Natural killer cell (primary cell): ENCODE measurements around the gene ACADSB. TPM values are rescaled to one million over a fixed set of nuclear protein-coding genes. Genes with fewer than 3 reads are reported as not detected.

Experiments used
- ATAC-seq, 3 donors: fragments of 150-1000 bp in 2 of 3; fragments of 200-7000 bp in 1 of 3; cut with Tn5 transposase; 1 replicate in 1 of 3; 2 replicates in 2 of 3; pipeline ENCODE4 v1.10.0; 2021; ENCODE audit warnings: mild to moderate bottlenecking in 2 of 3, moderate library complexity in 2 of 3
- DNase-seq, 2 donors: peaks; one replicate each; pipeline versions ENCODE4 v3.0.0 to v3.0.0-alpha.2; 2013 to 2021; ENCODE audit warnings: mixed read lengths in 1 of 2
- H3K27ac ChIP-seq: one replicate; pipeline ENCODE4 v1.5.1; 2013; ENCODE audit warnings: mild to moderate bottlenecking, low read length
- H3K27me3 ChIP-seq: one replicate; pipeline ENCODE4 v1.6.1; 2013; ENCODE audit warnings: low read length; ENCODE audit not compliant: control insufficient read depth, insufficient read depth
- H3K36me3 ChIP-seq: one replicate; pipeline ENCODE4 v1.6.1; 2013; ENCODE audit warnings: low read length; ENCODE audit not compliant: control insufficient read depth, insufficient read depth
- H3K4me1 ChIP-seq: one replicate; pipeline ENCODE4 v1.6.1; 2013; ENCODE audit warnings: low read length; ENCODE audit not compliant: control insufficient read depth, insufficient read depth
- H3K4me3 ChIP-seq: one replicate; pipeline ENCODE4 v1.5.1; 2013; ENCODE audit warnings: low read length
- H3K9me3 ChIP-seq: one replicate; pipeline ENCODE4 v1.6.1; 2013; ENCODE audit warnings: low read length; ENCODE audit not compliant: control insufficient read depth, insufficient read depth
- H3K27ac Mint-ChIP-seq, 2 donors: one replicate each; pipeline ENCODE4 v1.8.0; 2022; ENCODE audit warnings: mild to moderate bottlenecking in 2 of 2, mixed read lengths in 2 of 2, moderate library complexity in 1 of 2
- H3K27me3 Mint-ChIP-seq, 2 donors: one replicate each; pipeline ENCODE4 v1.8.0; 2022; ENCODE audit warnings: low read depth in 2 of 2, mixed read lengths in 2 of 2
- H3K36me3 Mint-ChIP-seq: one replicate; pipeline ENCODE4 v1.8.0; 2022; ENCODE audit warnings: mixed read lengths
- H3K4me1 Mint-ChIP-seq, 2 donors: one replicate each; pipeline ENCODE4 v1.8.0; 2022; ENCODE audit warnings: mixed read lengths in 2 of 2
- H3K4me3 Mint-ChIP-seq: one replicate; pipeline ENCODE4 v1.8.0; 2022; ENCODE audit warnings: mild to moderate bottlenecking, moderate library complexity, mixed read lengths
- H3K9me3 Mint-ChIP-seq, 2 donors: one replicate each; pipeline ENCODE4 v1.8.0; 2022; ENCODE audit warnings: mixed read lengths in 2 of 2
- WGBS: methylation state at CpG from one replicate; pipeline ENCODE4 v1.1.7; 2013; ENCODE audit warnings: missing lambda C conversion rate; ENCODE audit not compliant: insufficient coverage; 5-methylcytosine and 5-hydroxymethylcytosine counted together
- intact Hi-C: fragments of 100-400 bp; cut with micrococcal nuclease; formaldehyde crosslinking; loops from one replicate; pipeline ENCODE4 v1.14.2; 2022
- total RNA-seq, 4 donors: library from RNA; stranded (reverse); fragments of 120-200 nt in 1 of 4; gene quantifications; one replicate each; pipeline versions ENCODE4 v1.2.3 to v1.2.4, GENCODE V29; 2013 to 2022
- TF ChIP-seq, protein P1 (sequence below): fragments of 200-600 bp; IDR thresholded peaks from one replicate; pipeline ENCODE4 v1.8.0; 2022; ENCODE audit warnings: antibody characterized with exemption

The ACADSB gene
- total RNA-seq, 3 donors from 2014 or later (not counting 1 experiment from before 2014, with no cell fraction given): 20.8 to 27.3 (median 22.4) TPM

DNA sequence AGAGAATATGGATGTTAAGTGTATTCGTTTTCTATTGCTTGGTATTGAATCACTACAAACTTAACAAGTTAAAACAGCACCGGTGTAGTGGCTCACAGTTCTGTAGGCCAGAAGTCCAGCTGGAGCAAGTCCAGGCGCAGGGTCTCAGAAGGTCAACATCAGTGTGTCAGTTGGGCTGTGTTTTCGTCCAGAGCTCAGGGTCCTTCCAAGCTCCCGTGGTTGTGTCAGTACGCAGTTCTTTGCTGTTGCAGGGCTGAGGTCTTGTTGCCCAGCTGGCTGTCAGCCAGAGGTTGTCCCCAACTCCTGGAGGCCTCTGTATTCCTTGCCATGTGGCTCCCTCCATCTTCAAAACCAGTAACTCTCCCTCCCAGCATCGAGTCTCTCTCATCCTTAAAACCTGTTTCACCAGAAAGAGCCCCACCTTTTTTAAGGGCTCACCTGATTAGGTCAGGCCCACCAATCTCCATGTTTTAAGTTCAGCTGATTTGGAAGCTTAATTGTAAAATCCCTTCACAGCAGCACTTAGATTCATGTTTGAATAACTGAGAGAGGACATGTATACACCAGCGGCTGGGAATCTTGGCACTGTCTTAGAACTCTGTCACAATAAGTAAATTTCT is 26.8 kb downstream of the ACADSB start:
- 91% methylated on average over 7 of the region's 8 CpGs for WGBS
- Histone ChIP-seq H3K27ac (no peak overlapping the region), H3K9me3 (no peaks in the 10 kb centered on the region), H3K27me3 (no peaks in the 10 kb centered on the region), H3K36me3 (peaks cover 16% of the 10 kb centered on the region), H3K4me3 (no peak overlapping the region), H3K4me1 (peaks cover 8% of the 10 kb centered on the region)
- Mint-ChIP-seq H3K36me3 (no peaks in the 10 kb centered on the region), H3K27ac (no peak overlapping the region), H3K27me3 (no peaks in the 10 kb centered on the region), H3K4me1 (peaks cover 10% of the 10 kb centered on the region in 2 donors), H3K4me3 (no peak overlapping the region), H3K9me3 (no peaks in the 10 kb centered on the region)
- TF ChIP-seq, protein P1, sequence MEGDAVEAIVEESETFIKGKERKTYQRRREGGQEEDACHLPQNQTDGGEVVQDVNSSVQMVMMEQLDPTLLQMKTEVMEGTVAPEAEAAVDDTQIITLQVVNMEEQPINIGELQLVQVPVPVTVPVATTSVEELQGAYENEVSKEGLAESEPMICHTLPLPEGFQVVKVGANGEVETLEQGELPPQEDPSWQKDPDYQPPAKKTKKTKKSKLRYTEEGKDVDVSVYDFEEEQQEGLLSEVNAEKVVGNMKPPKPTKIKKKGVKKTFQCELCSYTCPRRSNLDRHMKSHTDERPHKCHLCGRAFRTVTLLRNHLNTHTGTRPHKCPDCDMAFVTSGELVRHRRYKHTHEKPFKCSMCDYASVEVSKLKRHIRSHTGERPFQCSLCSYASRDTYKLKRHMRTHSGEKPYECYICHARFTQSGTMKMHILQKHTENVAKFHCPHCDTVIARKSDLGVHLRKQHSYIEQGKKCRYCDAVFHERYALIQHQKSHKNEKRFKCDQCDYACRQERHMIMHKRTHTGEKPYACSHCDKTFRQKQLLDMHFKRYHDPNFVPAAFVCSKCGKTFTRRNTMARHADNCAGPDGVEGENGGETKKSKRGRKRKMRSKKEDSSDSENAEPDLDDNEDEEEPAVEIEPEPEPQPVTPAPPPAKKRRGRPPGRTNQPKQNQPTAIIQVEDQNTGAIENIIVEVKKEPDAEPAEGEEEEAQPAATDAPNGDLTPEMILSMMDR: no peak
- intact Hi-C loops: no loop called here
- no peak for ATAC-seq
- DNase-seq: no peak

DNA sequence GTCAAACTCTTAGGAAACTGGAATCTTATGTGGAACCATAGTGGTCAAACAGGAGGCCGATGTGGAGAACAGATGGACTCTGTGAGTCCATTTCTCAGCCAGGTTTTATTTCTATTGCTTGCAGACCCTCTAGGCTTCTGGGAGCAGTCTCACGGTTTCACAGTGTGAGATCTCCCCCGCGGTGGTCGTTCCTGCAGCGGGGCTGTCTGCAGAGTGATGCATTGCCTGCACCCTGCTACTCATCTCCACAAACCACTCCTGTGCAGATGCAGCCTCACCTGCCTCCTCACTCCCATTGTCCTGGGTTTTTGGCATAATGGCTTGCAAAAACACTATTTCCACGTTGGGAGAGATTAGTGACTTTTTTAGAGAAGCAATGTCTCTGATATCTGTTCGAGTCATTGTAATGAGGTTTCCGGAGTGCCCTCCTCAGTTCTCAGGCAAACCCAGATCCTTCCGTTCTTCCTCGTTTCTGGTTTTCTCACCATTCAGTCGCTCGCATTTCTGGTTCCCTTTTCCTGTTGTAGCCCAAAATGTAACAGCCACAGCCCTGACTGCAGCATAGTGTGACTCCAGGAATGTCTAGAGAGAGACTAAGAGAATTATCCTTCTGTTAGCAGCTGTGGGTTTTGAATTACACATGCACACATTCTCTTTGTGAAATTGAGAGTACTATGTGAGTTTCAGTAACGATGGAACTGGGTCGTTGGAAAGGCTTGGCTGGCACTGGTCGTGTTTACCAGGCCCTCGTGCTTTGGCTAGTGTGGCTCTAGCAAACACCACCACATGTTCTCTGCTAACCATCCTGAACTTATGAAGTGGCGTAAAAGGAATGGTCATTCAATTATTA is 30.2 kb downstream of the ACADSB start:
- peak in 1 of 3 donors; percentile 40 for ATAC-seq

DNA sequence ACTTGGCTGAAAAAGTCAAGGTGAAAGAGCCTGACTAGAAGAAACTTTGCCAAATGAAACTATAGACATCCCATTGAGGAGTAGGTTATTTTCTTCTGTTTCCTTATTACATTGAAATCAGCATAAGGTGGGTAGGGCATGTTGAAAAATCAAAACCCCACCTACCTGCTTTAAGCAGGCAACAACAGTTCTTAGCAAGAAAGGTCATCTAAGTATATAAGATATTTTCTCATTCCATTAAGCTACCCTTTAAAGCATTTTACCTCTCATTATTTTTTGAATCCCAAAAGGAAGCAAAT is 30.8 kb downstream of the ACADSB start:
- H3K9me3 Mint-ChIP-seq: no peaks in the 10 kb centered on the region
- Histone ChIP-seq H3K4me3 (no peak overlapping the region), H3K27me3 (no peaks in the 10 kb centered on the region), H3K9me3 (no peaks in the 10 kb centered on the region), H3K4me1 (peaks cover 8% of the 10 kb centered on the region), H3K27ac (peak overlapping the region; percentile 5), H3K36me3 (peaks cover 23% of the 10 kb centered on the region)
- DNase-seq (no peak), ATAC-seq (no peak)
- peak overlapping the region; percentile 67 for H3K4me3 Mint-ChIP-seq
- H3K27me3 Mint-ChIP-seq: no peaks in the 10 kb centered on the region
- no peaks in the 10 kb centered on the region for H3K36me3 Mint-ChIP-seq
- TF ChIP-seq, protein P1: no peak
- H3K27ac Mint-ChIP-seq: peak overlapping the region; percentile 39 to 41
- intact Hi-C loops: no loop called here
- peaks cover 10 to 18% of the 10 kb centered on the region in 2 donors for H3K4me1 Mint-ChIP-seq

More for the DNA sequence above, 30.2 kb downstream of the ACADSB start:
- H3K36me3 ChIP-seq: peaks cover 22% of the 10 kb centered on the region
- no peak for DNase-seq
- Mint-ChIP-seq H3K4me1 (peaks cover 10 to 18% of the 10 kb centered on the region in 2 donors), H3K36me3 (no peaks in the 10 kb centered on the region), H3K27ac (peak overlapping the region; percentile 39 to 41), H3K27me3 (no peaks in the 10 kb centered on the region), H3K9me3 (no peaks in the 10 kb centered on the region), H3K4me3 (peak overlapping the region; percentile 67)
- peak overlapping the region; percentile 5 for H3K27ac ChIP-seq
- peaks cover 8% of the 10 kb centered on the region for H3K4me1 ChIP-seq
- no peak overlapping the region for H3K4me3 ChIP-seq
- TF ChIP-seq, protein P1: no peak
- WGBS: 39% methylated on average over 16 of the region's 18 CpGs
- no peaks in the 10 kb centered on the region for H3K27me3 ChIP-seq
- no peaks in the 10 kb centered on the region for H3K9me3 ChIP-seq
- intact Hi-C loops: no loop called here
